Fibroblast of lung (primary cell): ENCODE data around the gene STPG1.

Experiments
- EZH2 ChIP-seq: IDR thresholded peaks from 2 replicates; pipeline ENCODE4 v1.5.1; 2012; ENCODE audit warnings: low read length, control low read depth, mild to moderate bottlenecking; ENCODE audit errors: missing control alignments
- TF ChIP-seq, protein P1 (sequence below), 2 donors: IDR thresholded peaks in 1 of 2; conservative IDR thresholded peaks in 1 of 2; 1 replicate in 1 of 2; 2 replicates in 1 of 2; pipeline ENCODE4 v1.5.1; 2011 to 2012; ENCODE audit warnings: low read length in 2 of 2, control low read depth in 1 of 2, inconsistent platforms in 1 of 2, low read depth in 1 of 2, mild to moderate bottlenecking in 1 of 2

DNA sequence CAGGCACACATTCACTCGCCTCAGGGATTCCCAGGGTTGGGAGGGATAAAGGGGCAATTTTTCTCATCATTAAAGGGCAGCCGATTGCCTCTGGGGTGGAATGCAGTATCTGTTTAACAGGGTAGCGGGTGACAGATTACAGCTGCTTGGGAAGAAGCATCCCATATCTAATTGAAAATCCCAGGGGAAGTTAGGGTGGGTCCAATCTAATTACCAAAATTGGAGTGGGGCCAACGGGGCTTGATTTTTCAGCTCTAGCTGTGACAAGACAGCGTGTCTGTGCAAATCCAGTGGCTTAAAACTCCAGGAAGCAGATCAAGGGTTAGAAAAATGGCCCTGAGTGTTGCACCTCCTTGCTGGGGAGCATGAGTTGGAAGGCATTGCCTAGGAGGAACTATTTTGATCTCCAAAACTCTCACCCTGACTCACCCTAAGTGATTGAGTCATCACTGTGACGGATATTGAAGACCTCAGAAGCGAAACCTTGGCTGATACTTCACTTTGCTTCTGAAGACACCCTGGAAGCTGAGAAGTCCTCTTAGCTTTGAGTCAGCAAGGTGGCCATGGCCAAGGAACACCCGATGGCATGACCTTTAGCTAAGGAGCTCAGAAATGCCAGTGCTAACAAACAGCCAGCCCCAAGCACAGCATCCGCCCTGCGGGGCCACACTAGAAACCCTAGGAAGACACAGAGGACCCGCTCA is 48.5 kb downstream of the STPG1 start:
- TF ChIP-seq, protein P1, sequence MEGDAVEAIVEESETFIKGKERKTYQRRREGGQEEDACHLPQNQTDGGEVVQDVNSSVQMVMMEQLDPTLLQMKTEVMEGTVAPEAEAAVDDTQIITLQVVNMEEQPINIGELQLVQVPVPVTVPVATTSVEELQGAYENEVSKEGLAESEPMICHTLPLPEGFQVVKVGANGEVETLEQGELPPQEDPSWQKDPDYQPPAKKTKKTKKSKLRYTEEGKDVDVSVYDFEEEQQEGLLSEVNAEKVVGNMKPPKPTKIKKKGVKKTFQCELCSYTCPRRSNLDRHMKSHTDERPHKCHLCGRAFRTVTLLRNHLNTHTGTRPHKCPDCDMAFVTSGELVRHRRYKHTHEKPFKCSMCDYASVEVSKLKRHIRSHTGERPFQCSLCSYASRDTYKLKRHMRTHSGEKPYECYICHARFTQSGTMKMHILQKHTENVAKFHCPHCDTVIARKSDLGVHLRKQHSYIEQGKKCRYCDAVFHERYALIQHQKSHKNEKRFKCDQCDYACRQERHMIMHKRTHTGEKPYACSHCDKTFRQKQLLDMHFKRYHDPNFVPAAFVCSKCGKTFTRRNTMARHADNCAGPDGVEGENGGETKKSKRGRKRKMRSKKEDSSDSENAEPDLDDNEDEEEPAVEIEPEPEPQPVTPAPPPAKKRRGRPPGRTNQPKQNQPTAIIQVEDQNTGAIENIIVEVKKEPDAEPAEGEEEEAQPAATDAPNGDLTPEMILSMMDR (conservative IDR thresholded peaks at IDR 0.05 in 1 of 2, IDR thresholded peaks at IDR 0.05 in 1 of 2; ENCODE audit: low read depth in 1 of 2, low read length in 2 of 2): no peak
- TF ChIP-seq EZH2: no peak
